Suprapubic skin (tissue), 4 donors: ENCODE measurements around the gene MAN1C1.

Experiments used
- CTCF ChIP-seq, 2 donors: fragments of 200-600 bp in 1 of 2; fragments of 450-650 bp in 1 of 2; sonication (generic) in 1 of 2; IDR thresholded peaks; one replicate each; pipeline ENCODE4 v1.5.1; 2016 to 2019; ENCODE audit warnings: antibody characterized with exemption in 2 of 2, mild to moderate bottlenecking in 1 of 2, moderate library complexity in 1 of 2
- EP300 ChIP-seq: sonication (generic); formaldehyde crosslinking; IDR thresholded peaks from one replicate; pipeline ENCODE4 v1.6.1; 2017; ENCODE audit warnings: antibody characterized with exemption
- POLR2A ChIP-seq, 2 donors: fragments of 450-650 bp; IDR thresholded peaks; one replicate each; pipeline ENCODE4 v1.6.1; 2017; ENCODE audit warnings: antibody characterized with exemption in 2 of 2, mild to moderate bottlenecking in 2 of 2, moderate library complexity in 2 of 2
- POLR2AphosphoS5 ChIP-seq, 3 donors: sonication (generic); formaldehyde crosslinking; IDR thresholded peaks; one replicate each; pipeline ENCODE4 v1.6.1; 2017; ENCODE audit warnings: antibody characterized with exemption in 3 of 3

GRCh38 chr1:25572107-25572506 lies 44.5 kb upstream of the MAN1C1 start:
- TF ChIP-seq CTCF (IDR thresholded peaks at IDR 0.05): no peak
- no peak for TF ChIP-seq POLR2AphosphoS5 (IDR thresholded peaks at IDR 0.05)
- no peak for TF ChIP-seq POLR2A (IDR thresholded peaks at IDR 0.05)
- no peak for TF ChIP-seq EP300
